ENCODE data around the gene MICAL3.
"Not testable (repeated sequence)": the region's sequence is repeated elsewhere in the genome, so short reads cannot be mapped to it uniquely, and the experiment has no call there.

MICAL3 gene

DNA sequence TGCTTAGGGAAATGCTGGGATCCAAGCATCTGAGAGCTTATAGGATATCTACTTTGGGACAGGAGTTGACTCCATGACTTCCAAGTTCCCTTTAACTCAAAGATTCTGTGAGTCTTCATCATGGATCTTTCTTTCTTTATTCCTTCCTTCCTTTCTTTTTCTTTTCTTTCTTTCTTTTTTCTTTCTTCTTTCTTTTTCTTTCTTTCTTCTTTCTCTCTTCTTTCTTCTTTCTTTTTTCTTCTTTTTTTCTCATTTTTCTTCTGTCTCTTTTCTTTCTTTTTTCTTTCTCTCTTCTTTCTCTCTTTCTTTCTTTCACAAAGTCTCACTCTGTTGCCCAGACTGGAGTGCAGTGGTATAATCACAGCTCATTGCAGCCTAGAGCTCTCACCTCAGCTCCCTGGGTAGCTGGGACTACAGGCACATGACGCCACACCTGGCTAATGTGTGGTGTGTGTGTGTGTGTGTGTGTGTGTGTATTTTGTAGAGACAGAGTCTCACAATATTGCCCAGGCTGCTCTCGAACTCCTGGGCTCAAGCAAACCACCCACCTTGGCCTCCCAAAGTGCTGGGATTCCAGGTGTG lies 5.4 kb upstream of the MICAL3 start:
- DNase-seq = no peak

DNA sequence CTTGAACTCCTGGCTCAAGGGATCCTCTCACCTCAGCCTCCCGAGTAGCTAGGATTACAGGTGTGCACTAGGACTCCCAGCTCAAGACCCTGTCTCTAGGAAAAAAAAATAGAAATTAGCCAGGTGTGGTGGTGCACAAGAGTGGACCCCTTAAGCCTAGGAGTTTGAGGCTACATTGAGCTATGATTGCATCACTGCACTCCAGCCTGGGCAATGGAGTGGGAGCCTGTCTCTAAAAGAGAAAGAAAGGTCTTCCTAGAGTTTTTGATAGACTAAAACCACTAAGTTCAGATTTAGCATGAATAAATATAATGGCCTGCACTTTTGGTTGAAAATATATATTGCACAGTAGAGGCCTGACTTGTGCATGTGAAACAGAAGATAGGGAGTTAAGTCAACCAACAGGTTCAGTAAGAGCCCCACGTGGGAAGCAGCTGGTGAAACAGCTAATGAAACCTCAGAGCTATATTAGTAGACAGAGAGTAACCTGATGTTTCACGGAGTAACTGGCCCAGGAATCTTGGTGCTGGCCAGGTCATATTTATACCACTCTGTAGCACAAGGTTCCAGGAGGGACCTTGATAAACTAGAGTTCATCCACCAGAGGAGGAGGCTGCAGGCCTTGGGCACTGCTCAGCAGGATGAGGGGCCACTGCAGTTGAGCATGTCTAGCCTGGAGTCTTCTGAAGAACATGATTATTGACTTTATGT lies 4.6 kb upstream of the MICAL3 start:
- no peak for DNase-seq

DNA sequence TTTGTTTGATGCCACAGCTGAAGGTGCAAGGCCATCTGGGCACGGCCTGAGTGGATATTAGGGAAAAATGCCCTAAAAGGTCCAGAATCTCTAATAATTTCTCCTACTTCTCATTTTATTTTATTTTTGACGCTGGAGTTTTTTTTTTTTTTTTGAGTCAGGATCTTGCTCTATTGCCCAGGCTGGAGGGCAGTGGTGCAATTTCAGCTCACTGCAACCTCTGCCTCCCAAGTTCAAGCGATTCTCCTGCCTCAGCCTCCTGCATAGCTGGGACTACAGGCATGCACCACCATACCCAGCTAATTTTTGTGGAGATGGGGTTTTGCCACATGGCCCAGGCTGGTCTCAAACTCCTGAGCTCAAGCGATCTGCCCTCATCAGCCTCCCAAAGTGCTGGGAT lies 1.5 kb upstream of the MICAL3 start:
- not testable (repeated sequence) for DNase-seq

DNA sequence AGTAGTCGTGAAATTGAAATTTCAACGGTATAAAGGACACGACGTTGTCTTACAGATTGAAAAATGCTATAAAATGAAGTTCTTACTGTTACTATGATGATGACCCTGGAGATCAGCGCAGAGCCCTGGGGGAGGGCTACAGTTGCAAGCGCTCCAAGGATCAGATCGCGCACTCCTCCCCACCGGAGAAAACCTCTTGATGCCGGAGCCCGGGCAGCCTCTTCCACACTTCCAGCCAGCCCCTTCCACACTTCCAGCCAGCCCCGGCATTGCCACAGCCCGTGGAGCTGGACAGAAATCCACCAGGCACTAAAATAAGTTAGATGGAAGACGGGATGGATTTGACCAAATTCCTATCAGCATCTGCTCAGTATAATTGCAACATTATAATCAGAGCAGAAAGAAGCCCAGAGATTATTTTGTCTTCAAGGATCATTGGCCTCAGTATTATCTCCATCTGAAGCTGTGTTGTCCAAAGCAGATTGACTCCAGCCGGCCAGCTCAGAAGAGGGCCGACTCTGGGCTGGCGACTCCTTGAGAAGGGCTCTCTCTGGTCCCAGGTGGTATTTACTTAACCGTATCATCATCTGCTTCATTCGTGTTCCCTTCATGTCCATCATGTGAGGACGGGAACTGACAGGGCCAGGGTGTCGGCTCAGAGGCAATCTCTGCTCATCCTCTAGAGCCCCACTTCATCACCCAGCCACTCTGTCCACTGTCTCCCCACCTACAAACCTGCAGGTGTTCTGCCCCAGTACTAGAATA lies 777 bp upstream of the MICAL3 start:
- no peak for DNase-seq

DNA sequence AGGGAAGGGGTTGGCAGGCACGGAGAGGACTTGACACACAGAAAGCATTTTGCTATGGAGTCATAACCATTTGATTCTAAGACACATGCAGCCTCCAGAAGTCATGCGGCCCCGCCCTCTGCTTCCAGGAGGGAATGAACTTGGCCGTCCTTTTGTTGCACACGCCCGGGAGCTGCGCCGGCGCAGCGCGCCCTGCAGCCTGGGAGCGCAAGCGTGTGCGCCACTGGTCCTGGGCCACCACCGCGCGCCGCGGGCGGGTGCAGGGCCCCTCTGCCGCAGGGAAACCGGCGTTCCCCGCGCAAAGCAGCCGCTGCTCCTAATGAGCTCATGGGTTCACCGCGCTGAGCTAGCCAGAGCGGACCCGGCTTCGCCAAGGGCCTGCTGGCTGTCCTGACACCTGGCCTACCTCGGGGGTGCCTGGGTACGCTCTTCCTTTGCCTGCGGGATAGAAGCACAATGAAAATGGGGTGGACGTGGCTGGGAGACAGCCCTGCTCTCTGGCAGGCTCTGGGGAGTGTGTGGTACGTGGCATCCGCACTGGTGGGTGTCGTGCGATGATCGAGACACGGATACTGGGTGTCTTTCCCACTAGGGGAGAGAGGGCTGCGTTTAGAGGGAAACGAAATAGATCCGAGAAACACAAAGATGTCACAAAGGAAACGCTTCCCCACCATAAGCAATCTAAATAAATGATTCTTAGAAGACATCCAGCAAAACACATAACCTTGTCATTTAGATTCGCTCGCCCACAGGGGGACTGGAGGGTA lies 669 bp downstream of the MICAL3 start:
- DNase-seq = peak in 2 of 5 donors; percentile 4 to 19

DNA sequence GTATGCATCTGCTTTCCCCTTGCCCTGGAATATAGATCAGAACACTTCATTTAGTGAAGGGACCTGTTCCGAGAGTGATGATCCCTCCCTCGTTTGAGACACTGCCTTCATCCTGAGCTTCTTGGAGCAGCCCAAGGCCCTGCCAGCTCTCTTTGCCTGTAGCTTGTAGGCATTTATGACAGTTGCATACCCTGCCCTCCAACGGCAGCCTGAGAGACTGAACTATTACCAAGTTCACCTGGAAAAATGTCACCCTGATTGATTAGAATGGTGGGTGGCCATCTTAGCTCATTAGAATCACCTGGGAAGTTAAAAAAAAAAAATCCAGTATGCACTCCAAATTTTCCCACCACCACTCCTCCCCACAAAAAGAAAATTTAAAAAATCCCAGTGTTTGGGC lies 1.5 kb downstream of the MICAL3 start:
- no peak for DNase-seq

DNA sequence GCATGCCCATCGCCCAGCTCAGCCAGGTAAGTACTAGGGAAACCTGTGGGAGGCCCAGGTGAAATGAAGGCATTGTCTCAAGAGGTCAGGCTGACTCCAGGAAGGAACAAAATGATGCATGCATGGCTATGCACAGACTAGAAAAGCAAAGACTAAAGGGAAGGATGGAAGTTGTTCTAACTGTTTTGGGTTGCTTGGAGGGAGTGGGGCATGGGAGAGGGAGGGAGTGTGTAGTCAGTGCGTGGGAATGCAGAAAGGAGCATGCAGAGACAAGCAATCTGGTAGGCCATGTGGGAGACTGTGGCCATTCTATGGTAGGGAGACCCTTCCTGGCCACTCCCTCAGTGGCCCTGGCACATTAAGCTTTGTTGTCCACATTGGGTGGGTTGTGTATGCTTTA lies 2.9 kb downstream of the MICAL3 start:
- DNase-seq = no peak

DNA sequence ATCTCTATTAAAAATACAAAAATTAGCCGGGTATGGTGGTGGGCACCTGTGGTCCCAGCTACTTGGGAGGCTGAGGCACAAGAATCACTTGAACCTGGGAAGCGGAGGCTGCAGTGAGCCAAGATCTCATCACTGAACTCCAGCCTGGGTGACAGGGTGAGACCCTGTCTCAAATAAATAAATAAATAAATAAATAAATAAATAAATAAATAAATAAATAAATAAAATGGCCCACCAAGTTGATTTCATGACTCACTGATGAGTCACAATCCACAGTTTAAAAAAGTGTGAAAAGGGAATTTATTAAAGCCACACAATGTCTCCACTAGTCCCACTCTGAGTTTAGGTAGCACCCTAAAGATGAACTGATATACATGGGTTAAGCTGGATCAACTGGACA lies 3.6 kb downstream of the MICAL3 start:
- DNase-seq = not testable (repeated sequence)

DNA sequence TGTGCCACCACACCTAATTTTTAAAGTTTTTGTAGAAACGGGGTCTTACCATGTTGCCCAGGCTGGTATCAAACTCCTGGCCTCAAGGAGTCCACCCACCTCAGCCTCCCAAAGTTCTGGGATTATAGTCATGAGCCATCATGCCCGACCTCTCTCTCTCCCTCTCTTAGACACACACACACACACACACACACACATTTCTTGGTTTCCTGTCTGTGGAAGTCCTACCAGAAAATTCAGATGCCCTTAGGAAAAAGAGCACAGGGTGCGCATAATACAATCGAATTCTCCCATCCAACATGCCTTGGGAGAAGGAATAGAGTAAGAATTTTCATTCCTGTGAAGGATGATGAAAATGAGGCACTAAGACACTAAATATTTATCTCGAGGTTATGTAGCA lies 10.4 kb downstream of the MICAL3 start:
- no peak for DNase-seq

DNA sequence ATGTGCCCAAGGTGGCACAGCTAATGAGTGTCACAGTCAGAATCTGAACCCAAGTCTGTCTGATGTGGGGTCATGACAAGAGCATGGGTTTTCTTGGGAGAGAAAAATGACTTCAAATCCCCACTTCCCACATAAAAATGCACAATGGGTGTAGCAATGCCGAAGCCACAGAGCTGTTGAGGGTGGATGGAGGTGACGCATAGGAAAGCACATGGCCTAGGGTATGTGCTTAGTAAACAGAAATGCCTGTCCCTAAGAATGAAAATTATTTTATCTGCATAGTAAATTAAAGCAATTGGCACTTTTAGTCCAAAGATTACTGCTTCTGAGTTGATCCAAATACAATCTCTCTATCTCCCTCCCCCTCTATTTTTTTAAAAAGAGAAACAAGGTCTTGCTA lies 10.9 kb downstream of the MICAL3 start:
- DNase-seq = no peak

DNA sequence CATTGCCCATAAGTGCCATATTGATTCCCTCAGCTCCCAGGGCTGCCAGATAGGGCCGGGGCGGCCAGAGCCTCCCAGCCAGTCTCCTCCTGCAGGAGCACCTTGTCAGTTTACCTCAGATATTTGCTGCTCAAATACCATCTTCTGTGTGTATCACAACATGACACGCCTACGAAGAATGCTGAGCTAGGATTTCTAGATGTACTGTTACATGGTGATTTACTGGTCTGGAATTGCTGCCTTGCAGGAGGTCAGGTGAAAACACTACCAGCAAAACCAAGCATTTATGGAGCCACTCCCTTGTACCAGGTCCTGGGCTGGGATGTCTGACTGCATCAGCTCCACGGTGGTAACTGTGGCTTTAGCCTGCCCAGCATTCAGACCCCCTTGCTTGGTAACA lies 11.8 kb downstream of the MICAL3 start:
- no peak for DNase-seq

DNA sequence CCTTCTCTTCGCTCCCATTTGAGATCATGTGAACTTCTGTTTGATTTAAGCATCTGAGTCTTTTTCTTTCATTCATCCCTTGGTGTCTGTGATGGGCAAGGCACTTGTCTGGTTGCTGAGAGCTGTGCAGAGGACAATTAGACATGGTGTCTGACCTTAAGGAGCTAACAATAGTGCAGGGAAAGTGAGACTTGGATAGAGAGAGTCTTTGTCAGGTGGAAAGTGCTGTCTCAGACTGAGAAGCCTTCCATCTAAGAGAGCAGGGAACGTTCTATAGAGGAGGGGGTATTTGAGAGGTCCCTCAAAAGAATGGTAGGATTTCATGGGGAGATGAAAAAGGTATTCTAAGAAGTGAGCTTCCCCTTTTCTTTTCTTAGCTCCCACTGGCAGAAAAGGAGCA lies 14.1 kb downstream of the MICAL3 start:
- no peak for DNase-seq

DNA sequence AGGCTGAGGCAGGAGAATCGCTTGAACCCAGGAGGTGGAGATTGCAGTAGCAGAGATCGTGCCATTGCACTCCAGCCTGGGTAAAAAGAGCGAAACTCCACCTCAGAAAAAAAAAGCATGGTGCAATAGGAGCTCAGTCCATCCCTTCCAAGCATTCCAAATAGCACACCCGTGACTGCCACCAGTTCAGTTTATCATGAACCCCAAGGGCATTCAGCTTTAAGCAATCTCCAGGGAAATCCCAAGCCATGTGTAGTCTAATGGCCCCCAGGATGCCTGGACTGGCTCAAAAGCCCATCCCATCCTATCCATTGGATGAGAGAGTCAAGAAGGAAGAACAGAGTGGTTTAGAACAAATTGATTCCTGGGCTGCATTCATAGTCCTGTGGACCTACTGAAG lies 16.2 kb downstream of the MICAL3 start:
- DNase-seq = no peak

DNA sequence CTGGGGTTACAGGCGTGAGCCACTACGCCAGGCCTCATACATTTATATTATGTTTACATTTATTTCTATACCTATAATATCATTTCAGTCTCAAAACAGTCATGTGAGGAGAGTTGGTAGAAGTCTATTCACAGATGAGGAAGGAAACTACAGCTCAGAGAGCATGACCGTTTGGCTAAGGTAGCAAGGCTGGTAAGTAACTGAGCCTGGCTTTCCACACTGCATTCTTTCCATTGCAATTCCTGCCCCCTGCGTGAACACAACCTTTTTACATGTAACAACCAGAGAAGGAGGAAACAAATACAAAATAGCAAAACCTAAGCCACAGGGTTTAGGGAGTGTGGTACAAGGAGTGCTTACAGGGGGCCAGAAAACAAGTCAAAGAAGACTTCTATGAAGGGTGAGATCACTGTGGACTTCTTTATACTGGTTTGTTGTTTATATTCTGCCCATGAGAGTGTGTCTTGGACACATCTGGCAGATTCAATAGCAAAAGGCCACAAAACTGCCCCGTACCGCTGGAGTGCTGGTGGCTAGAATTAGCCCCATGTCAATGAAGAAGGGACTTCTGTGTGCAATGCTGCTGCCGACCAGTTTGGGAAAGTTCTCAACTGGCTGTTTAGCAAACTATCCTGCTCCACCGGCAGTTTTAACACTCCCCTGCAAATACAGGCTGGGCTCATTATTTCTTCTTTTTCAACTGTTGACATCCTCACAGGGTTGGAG lies 19.0 kb downstream of the MICAL3 start:
- no peak for DNase-seq

DNA sequence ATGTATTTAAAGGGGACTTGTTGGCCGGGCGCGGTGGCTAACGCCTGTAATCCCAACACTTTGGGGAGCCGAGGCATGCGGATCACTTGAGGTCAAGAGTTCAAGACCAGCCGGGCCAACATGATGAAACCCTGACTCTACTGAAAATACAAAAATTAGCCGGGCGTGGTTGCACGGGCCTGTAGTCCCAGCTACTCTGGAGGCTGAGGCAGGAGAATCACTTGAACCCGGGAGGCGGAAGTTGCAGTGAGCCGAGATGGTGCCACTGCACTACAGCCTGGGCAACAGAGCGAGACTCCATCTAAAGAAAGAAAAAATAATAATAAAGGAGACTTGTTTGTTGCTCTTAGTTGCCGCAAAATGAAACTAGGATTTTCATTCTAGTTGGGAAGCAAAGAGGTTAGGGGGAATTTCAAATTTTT lies 22.5 kb downstream of the MICAL3 start:
- DNase-seq = not testable (repeated sequence)

DNA sequence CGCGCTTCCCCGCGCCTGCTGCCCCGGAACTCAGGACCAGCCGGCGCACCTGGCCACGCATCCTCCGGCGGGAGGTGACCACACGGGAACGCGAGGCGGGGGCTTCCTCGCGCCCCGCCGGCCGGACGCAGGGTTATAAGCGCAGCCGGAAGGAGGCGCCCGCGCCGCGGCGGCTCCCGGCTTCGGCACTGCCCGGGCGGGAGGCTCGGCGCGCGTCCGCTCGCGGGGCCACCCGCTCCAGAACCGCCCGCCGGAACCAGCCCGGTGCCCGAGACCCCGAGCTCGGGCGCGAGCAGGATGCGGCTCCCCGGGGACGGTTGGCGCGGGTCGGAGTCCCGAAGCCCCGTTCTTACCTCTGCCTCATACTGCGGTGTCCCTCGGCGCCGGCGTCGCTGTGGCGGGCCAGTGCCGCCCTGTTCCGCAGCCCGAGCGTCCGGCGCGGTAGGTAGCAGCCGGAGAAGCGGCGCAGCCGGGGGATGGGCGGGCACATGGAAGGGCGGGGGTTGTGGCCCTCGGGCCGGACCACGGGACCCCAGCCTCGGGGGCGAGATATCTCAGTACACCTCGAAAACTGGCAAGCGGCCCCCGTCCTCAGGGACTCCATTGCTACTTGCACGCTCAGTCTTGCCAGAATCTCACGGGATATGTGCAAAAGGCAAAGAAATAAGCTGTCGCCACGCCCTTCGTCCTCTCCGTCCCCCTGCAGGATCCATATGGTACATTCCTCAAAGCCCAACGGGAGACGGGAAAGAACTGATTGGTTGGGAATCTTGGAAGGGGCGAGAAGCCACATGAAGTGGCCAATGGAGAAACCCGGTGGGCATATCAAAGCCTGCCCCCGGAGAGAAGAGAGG lies 23.1 kb downstream of the MICAL3 start:
- DNase-seq = peak; percentile 18 to 91 (median 40)

DNA sequence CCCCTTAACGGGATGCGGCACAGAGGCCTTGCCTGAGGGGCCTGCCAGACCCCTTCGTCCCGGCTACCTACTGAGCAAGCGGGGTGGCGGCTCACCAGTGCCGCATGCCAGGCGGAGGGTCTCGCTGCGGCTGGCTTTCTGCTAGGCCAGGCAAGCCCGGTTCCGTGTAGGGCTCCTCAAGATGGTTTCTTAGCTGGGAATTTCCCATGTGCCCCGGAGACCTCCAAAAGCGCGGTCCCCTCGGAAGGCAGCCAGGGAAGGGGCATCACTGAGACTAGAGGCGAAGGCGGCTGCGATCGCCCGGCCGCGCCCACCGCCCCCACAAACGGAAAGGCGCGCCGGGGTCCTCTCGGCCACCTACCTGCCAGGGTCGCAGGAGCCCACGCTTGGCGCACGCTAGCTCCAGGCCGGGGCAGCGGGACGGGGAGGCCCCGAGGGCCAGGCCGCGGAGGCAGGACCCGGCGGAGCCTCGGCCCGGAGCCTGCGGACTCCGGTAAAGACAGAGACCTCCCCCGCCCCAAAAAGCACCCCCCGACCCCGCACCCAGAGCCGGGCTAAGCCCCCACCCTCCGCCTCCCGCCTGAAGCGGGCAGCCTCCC lies 23.8 kb downstream of the MICAL3 start:
- peak in 3 of 5 donors; percentile 25 to 36 (median 27) for DNase-seq

DNA sequence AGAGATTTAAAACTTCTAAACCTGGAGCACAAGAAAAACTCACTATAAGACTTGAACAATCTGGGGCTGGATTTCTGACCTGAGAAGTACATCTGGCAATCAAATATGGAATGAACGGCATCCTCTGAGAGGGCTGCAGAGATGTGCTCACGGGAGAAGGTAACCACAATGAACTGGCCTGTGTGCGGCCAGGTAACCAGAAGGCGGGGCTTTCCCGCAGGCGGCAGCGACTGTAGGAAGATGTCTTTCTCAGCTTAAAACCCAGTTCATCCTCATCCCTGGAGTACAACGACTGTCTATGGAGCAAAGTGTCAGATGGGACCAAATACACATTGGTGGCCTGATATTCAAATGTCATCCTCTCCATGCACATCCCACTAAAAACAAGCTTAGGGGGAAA lies 24.5 kb downstream of the MICAL3 start:
- no peak for DNase-seq

DNA sequence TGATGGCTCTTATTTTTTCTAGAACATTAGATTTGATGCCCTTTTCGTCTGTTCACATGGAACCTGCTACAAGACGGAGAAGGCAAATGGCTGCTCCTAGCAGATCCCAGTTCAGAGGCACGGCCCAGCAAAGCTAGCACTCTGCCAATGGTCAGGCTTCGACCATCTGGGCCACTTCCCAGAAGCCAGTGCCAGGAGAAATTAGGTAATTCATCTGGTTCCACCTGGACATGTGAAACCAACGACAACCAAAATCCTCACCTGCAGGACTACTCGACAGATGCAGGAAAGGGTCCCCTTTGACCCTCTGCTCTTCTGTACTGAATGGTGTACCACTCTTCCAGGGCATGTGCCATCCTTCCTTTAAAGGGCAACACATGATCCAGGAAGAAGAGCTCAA lies 25.4 kb downstream of the MICAL3 start:
- no peak for DNase-seq

DNA sequence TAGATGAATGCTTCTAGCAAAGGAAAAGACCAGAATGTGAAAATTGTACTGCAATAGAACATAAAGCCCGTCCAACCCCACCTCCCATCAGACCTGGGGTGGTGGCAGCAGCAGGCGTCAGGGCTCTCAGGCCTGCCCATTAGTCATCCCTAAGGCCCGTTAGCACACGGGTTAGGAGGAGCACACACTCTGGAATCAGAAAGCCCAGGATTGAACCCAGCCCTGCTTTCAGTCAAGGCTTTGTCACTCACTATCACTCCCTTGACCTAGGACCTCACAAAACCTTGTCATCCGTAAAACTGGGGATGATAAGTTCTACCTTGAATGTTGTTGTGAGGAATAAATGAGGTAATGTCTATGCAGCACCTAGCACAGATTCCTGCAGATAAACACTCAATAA lies 26.9 kb downstream of the MICAL3 start:
- no peak for DNase-seq

DNA sequence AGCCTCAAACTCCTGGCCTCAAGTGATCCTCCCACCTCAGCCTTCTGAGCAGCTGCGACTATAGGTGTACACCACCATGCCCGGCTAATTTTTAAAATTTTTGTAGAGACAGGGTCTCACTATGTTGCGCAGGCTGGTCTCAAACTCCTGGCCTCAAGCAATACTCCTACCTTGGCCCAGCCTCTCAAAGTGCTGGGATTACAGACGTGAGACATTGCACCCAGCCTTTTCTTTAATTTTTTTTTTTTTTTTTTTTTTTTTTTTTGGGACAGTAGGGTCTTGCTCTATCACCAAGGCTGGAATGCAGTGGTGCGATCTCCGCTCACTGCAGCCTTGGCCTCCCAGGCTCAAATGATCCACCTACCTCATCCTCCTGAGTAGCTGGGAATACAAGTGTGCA lies 29.1 kb downstream of the MICAL3 start:
- not testable (repeated sequence) for DNase-seq
